ENCODE results near the gene SOS2. TPM values are rescaled to one million over a fixed set of nuclear protein-coding genes. Genes with fewer than 3 reads are reported as not detected.

The SOS2 gene
- total RNA-seq, 1 donor from 2014 or later = 26.3 TPM

- Mint-ChIP-seq H3K27me3 (ENCODE audit: low read depth) (no peaks in the 10 kb centered on the region), H3K9me3 (peaks cover 2% of the 10 kb centered on the region), H3K27ac (ENCODE audit: unreplicated experiment) (no peak overlapping the region), H3K36me3 (ENCODE audit: low read depth) (peaks cover 6% of the 10 kb centered on the region), H3K4me3 (no peak overlapping the region), H3K4me1 (no peaks in the 10 kb centered on the region)
- TF ChIP-seq, protein P1, sequence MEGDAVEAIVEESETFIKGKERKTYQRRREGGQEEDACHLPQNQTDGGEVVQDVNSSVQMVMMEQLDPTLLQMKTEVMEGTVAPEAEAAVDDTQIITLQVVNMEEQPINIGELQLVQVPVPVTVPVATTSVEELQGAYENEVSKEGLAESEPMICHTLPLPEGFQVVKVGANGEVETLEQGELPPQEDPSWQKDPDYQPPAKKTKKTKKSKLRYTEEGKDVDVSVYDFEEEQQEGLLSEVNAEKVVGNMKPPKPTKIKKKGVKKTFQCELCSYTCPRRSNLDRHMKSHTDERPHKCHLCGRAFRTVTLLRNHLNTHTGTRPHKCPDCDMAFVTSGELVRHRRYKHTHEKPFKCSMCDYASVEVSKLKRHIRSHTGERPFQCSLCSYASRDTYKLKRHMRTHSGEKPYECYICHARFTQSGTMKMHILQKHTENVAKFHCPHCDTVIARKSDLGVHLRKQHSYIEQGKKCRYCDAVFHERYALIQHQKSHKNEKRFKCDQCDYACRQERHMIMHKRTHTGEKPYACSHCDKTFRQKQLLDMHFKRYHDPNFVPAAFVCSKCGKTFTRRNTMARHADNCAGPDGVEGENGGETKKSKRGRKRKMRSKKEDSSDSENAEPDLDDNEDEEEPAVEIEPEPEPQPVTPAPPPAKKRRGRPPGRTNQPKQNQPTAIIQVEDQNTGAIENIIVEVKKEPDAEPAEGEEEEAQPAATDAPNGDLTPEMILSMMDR (conservative IDR thresholded peaks at IDR 0.05) = no peak
- DNase-seq (ENCODE audit: low read depth, low spot score) = no peak
Observed at GRCh38 chr14:50069325-50069724, 162.1 kb downstream of the SOS2 start.

- TF ChIP-seq, protein P1 (conservative IDR thresholded peaks at IDR 0.05) = no peak
- H3K9me3 Mint-ChIP-seq = peaks cover 2% of the 10 kb centered on the region
- no peaks in the 10 kb centered on the region for H3K4me1 Mint-ChIP-seq
- no peaks in the 10 kb centered on the region for H3K27me3 Mint-ChIP-seq (ENCODE audit: low read depth)
- no peak for DNase-seq (ENCODE audit: low read depth, low spot score)
- no peak overlapping the region for H3K4me3 Mint-ChIP-seq
- H3K27ac Mint-ChIP-seq (ENCODE audit: unreplicated experiment) = no peak overlapping the region
- H3K36me3 Mint-ChIP-seq (ENCODE audit: low read depth) = peaks cover 4% of the 10 kb centered on the region
Observed at GRCh38 chr14:50068496-50068895, 162.9 kb downstream of the SOS2 start.

GRCh38 chr14:50067723-50068495, 163.5 kb downstream of the SOS2 start:
- H3K27me3 Mint-ChIP-seq (ENCODE audit: low read depth) = no peaks in the 10 kb centered on the region
- no peak for DNase-seq (ENCODE audit: low read depth, low spot score)
- H3K4me3 Mint-ChIP-seq = no peak overlapping the region
- no peaks in the 10 kb centered on the region for H3K9me3 Mint-ChIP-seq
- TF ChIP-seq, protein P1 (conservative IDR thresholded peaks at IDR 0.05) = no peak
- H3K4me1 Mint-ChIP-seq = no peaks in the 10 kb centered on the region
- H3K36me3 Mint-ChIP-seq (ENCODE audit: low read depth) = peaks cover under 1% of the 10 kb centered on the region
- no peak overlapping the region for H3K27ac Mint-ChIP-seq (ENCODE audit: unreplicated experiment)

Other genes starting within 250 kb of the SOS2 start
- gene VCPKMT, start 115.0 kb downstream of the SOS2 start, total RNA-seq = 13.0 and 13.1 TPM in 2 replicates
- 14.6 and 16.8 TPM in 2 replicates for gene L2HGDH, start 80.7 kb upstream of the SOS2 start, total RNA-seq
- 18.8 and 19.1 TPM in 2 replicates for gene DMAC2L, start 80.7 kb upstream of the SOS2 start, total RNA-seq
- gene CDKL1, start 165.3 kb upstream of the SOS2 start, total RNA-seq = 6.1 and 8.3 TPM in 2 replicates